Immature natural killer cell (primary cell): ENCODE data around the gene FMN2. TPM values are rescaled to one million over a fixed set of nuclear protein-coding genes. Genes with fewer than 3 reads are reported as not detected.

Experiments used
- DNase-seq, 3 donors: peaks; one replicate each; pipeline ENCODE4 v3.0.0; 2022; ENCODE audit warnings: mixed read lengths in 1 of 3
- H3K27ac Mint-ChIP-seq, 6 donors: one replicate each; pipeline ENCODE4 v1.8.0; 2020; ENCODE audit warnings: mixed read lengths in 6 of 6, mild to moderate bottlenecking in 5 of 6, inconsistent platforms in 4 of 6, moderate library complexity in 3 of 6
- H3K27me3 Mint-ChIP-seq, 3 donors: one replicate each; pipeline ENCODE4 v1.8.0; 2020 to 2021; ENCODE audit warnings: low read depth in 3 of 3, mild to moderate bottlenecking in 3 of 3, mixed read lengths in 3 of 3, moderate library complexity in 3 of 3, inconsistent platforms in 1 of 3
- H3K36me3 Mint-ChIP-seq, 3 donors: one replicate each; pipeline ENCODE4 v1.8.0; 2020; ENCODE audit warnings: mixed read lengths in 3 of 3, inconsistent platforms in 2 of 3, mild to moderate bottlenecking in 2 of 3
- H3K4me1 Mint-ChIP-seq, 2 donors: one replicate each; pipeline ENCODE4 v1.8.0; 2020; ENCODE audit warnings: inconsistent platforms in 2 of 2, mild to moderate bottlenecking in 2 of 2, mixed read lengths in 2 of 2, moderate library complexity in 1 of 2
- H3K4me3 Mint-ChIP-seq, 5 donors: one replicate each; pipeline ENCODE4 v1.8.0; 2020; ENCODE audit warnings: mild to moderate bottlenecking in 5 of 5, mixed read lengths in 5 of 5, inconsistent platforms in 3 of 5, moderate library complexity in 3 of 5
- H3K9me3 Mint-ChIP-seq, 6 donors: one replicate each; pipeline ENCODE4 v1.8.0; 2020; ENCODE audit warnings: mild to moderate bottlenecking in 6 of 6, mixed read lengths in 6 of 6, inconsistent platforms in 4 of 6, moderate library complexity in 3 of 6
- polyA plus RNA-seq, 3 donors: library from polyadenylated mRNA; unstranded; fragments of 300-500 nt; fragmentation: Illumina TruSeq; gene quantifications; one replicate each; pipeline ENCODE4 v1.2.3, GENCODE V29; 2021

FMN2 gene
- not detected for polyA plus RNA-seq

DNA sequence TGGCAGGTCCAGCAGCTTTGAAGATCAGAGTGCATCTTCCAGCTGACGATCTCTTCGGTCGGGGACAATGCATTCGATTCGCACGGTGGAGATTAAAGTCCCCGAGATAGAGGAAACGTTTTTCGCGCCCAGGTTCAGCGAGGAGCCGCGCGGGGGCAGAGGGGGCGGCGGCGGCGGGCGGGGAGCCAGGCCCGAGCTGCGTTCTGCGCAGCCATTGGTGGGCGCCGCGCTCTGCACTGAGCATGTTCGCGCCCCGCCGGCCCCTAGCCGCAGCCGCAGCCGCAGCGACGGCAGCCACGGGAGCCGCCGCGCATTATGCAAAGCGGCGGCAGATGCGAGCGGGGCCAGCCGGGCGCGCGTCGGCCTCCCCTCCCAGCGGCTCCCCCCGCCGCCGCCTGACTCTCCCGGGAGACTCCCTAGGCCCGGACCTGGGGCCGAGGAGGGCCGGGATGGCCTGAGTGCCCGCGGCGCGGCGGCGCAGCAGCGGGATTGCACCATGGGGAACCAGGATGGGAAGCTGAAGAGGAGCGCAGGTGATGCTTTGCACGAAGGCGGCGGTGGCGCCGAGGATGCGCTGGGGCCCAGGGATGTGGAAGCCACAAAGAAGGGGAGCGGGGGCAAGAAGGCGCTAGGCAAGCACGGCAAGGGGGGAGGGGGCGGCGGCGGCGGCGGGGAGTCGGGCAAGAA lies at the start of gene FMN2:
TSS of gene FMN2 (plus strand) at position 270 of the 687 bp plus-strand sequence. CDS start at position 497, 227 bp downstream.
- Mint-ChIP-seq H3K4me1 (peaks cover 4 to 6% of the 10 kb centered on the region in 2 donors), H3K4me3 (peak within 1 kb of the TSS in 3 of 5 donors; percentile 18 to 58 (median 54)), H3K9me3 (peaks cover 0 to 9% (median 2%) of the 10 kb centered on the region in 6 donors), H3K36me3 (peaks cover 0 to 4% (median 0%) of the 10 kb centered on the region in 3 donors), H3K27ac (no peak within 1 kb of the TSS), H3K27me3 (peaks cover 2 to 19% (median 15%) of the 10 kb centered on the region in 3 donors)
- DNase-seq: no peak

DNA sequence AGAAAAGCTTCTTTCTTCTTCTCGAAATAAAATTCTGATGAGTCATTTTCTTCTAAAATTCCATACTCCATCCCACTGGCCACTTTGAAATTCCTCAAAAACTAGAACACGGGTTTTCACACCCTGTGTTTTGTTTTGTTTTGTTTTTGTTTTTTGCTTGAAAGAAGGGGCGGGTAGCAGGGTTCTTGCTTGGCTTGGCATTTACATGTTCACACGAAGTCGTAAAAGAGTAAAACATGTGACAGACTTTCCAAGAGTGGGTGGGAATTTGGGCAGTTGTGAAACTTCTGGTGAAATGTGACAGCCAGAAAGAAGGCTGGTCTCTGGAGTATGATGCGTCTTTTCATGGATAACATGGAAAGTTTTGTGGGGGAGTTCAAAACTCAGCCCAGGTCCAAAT lies 47.1 kb upstream of the FMN2 start:
- no peak for DNase-seq
- H3K27ac Mint-ChIP-seq: no peak overlapping the region
- no peaks in the 10 kb centered on the region for H3K4me1 Mint-ChIP-seq
- no peaks in the 10 kb centered on the region for H3K36me3 Mint-ChIP-seq
- peaks cover 2 to 4% (median 2%) of the 10 kb centered on the region in 3 donors for H3K27me3 Mint-ChIP-seq
- no peak overlapping the region for H3K4me3 Mint-ChIP-seq
- H3K9me3 Mint-ChIP-seq: peaks cover 0 to under 1% (median 0%) of the 10 kb centered on the region in 6 donors

DNA sequence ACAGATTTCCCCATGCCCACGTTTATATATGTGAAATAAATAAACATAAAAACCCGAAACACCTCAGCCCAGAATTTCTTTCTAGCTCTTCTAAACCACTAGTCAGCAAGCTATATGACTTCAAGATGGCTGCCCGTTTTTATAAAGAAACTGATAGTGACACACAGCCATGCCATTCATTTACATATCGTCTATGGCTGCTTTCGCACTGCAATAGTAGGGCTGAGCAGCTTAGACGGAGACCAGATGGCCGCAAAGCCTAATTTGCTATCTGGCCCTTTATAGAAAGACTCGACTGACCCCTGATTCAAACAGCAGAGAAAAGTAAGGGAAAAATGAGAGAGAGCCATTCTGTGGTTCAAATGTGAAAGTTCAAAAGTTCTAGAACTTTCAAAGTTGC lies 45.7 kb upstream of the FMN2 start:
- H3K4me1 Mint-ChIP-seq: no peaks in the 10 kb centered on the region

DNA sequence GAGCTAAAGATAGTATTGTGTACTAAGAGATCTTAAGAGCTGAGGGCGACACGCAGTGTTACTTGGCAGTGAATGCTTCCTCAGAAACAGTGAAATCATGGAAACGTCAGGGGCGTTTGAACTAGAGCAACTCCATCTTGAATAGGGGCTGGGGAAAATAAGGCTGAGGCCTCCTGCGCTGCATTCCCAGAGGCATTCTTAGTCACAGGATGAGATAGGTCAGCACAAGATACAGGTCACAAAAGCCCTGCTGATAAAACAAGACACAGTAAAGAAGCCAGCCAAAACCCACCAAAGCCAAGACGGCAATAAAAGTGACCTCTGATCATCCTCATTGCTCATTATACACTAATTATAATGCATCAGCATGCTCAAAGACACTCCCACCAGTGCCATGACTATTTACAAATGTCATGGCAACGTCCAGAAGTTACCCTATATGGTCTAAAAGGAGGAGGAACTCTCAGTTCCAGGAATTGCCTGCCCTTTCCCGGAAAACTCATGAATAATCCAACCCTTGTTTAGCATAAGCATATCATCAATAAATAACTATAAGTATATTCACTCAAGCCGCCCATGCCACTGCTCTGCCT lies 37.5 kb upstream of the FMN2 start:
- H3K27me3 Mint-ChIP-seq: peaks cover 0 to 4% (median 1%) of the 10 kb centered on the region in 3 donors
- DNase-seq: no peak
- H3K4me3 Mint-ChIP-seq: no peak overlapping the region
- H3K4me1 Mint-ChIP-seq: no peaks in the 10 kb centered on the region
- peaks cover 0 to 3% (median 1%) of the 10 kb centered on the region in 6 donors for H3K9me3 Mint-ChIP-seq
- no peak overlapping the region for H3K27ac Mint-ChIP-seq
- H3K36me3 Mint-ChIP-seq: no peaks in the 10 kb centered on the region

More for the DNA sequence above, 45.7 kb upstream of the FMN2 start:
- Mint-ChIP-seq H3K4me3 (no peak overlapping the region), H3K27me3 (peaks cover 2 to 4% (median 2%) of the 10 kb centered on the region in 3 donors), H3K27ac (no peak overlapping the region), H3K36me3 (no peaks in the 10 kb centered on the region), H3K9me3 (peaks cover 0 to 1% (median 0%) of the 10 kb centered on the region in 6 donors)
- DNase-seq: no peak

DNA sequence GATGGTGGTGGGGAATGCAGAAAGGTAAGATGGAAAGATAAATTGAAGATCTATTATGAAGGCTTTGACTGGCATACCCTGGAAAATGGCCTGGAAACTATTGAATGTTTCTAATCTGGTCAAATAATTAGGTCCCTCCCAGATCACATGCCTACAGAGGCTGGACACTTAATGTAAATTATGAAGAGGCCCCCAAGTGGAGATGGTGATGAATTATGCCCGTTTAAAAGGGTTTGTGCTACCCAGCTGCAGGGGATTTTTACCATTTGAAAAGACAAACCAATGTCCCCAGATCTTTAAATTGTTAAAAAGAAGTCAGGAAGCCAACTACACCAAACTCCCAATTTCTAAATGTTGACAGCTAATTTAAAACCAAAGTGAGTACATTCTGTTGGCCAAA lies 35.7 kb upstream of the FMN2 start:
- Mint-ChIP-seq H3K4me1 (no peaks in the 10 kb centered on the region), H3K27ac (no peak overlapping the region), H3K4me3 (no peak overlapping the region), H3K27me3 (peaks cover 0 to 4% (median 1%) of the 10 kb centered on the region in 3 donors), H3K9me3 (peaks cover 0 to 3% (median 1%) of the 10 kb centered on the region in 6 donors), H3K36me3 (no peaks in the 10 kb centered on the region)
- no peak for DNase-seq

DNA sequence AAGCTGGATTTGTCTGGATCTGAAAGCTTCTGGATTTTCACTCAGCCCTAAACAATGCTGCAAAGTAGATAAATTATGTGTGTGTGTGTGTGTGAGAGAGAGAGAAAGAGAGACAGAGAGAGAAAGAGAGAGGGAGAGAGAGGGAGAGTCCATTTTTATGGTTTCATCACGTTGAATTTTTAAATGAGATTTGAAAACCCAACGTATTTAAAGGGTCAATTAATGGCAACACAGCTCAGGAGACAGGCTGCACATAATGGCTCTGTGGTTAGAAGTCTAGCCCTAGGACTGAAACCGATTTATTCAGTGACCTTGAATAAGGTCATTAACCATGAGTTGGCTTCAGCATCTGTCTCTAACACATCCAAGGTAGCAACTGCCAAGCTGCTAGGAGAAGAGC lies 35.3 kb upstream of the FMN2 start:
- peaks cover 0 to 3% (median 1%) of the 10 kb centered on the region in 6 donors for H3K9me3 Mint-ChIP-seq
- no peaks in the 10 kb centered on the region for H3K4me1 Mint-ChIP-seq
- H3K27me3 Mint-ChIP-seq: peaks cover 0 to 4% (median 1%) of the 10 kb centered on the region in 3 donors
- H3K4me3 Mint-ChIP-seq: no peak overlapping the region
- DNase-seq: no peak
- H3K36me3 Mint-ChIP-seq: no peaks in the 10 kb centered on the region
- H3K27ac Mint-ChIP-seq: no peak overlapping the region

DNA sequence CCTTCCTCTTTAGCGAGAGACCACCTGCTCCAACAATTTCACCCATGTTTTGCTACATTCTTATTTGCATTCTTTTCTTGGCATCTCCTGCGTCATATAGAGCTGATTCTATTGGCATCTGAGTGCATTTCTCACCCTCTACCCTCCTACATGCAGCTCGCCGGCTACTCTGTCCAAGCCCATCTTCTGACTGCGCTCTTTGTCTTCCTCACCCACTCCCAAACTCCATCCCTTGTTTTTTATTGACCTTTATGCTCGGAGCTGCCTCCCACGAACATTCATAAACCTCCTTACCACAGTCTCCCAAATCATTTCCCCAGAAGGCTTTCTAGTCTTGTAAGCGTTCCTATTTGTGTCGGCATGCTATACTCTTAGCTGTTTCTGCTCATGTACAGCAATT lies 33.6 kb upstream of the FMN2 start:
- Mint-ChIP-seq H3K36me3 (no peaks in the 10 kb centered on the region), H3K4me1 (no peaks in the 10 kb centered on the region), H3K27me3 (peaks cover 0 to 4% (median 0%) of the 10 kb centered on the region in 3 donors), H3K9me3 (peaks cover 0 to 3% (median 0%) of the 10 kb centered on the region in 6 donors), H3K4me3 (no peak overlapping the region), H3K27ac (no peak overlapping the region)
- DNase-seq: no peak

DNA sequence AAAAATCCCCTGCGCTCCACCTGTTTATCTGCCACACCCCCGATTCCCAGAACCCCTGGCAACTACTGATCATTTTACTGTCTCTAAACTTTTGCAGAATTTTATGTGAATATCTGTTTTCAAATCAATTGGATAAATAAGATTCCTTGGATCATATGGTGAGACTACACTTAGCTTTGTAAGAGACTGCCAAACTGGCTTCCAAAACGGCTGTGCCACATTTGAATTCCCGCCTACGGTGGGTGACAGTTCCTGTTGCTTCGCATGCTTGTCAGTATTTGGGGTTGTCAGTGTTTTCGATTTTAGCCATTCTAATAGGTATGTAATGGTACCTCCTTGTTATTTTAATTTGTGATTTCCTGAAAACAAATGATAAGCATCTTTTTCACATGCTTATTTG lies 22.7 kb upstream of the FMN2 start:
- Mint-ChIP-seq H3K27me3 (peaks cover 1 to 2% (median 2%) of the 10 kb centered on the region in 3 donors), H3K36me3 (no peaks in the 10 kb centered on the region), H3K4me1 (no peaks in the 10 kb centered on the region), H3K27ac (no peak overlapping the region), H3K9me3 (peaks cover 0 to 6% (median 0%) of the 10 kb centered on the region in 6 donors), H3K4me3 (no peak overlapping the region)
- DNase-seq: no peak

DNA sequence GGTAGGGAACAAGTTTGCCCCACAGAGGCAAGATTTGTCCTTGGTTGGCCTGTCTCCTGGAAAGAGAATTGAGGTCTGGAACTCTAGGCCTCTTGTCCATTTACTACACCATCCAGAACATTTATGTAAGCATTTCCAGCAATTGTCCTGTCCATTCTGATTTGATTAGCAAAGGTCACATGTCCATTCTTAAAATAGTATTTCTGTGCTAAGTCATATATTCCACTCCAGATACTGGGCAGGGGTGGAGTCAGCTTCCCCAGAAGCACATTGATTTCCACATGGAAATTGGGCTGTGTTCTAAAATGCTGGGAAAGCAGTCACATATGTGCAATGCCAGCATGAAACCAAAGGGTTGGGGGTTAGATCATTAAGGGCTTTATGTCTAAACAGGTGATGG lies 21.5 kb upstream of the FMN2 start:
- no peak for DNase-seq
- H3K4me1 Mint-ChIP-seq: no peaks in the 10 kb centered on the region
- H3K27me3 Mint-ChIP-seq: peaks cover 2 to 4% (median 2%) of the 10 kb centered on the region in 3 donors
- no peaks in the 10 kb centered on the region for H3K36me3 Mint-ChIP-seq
- no peak overlapping the region for H3K4me3 Mint-ChIP-seq
- no peak overlapping the region for H3K27ac Mint-ChIP-seq
- peaks cover 0 to 3% (median 0%) of the 10 kb centered on the region in 6 donors for H3K9me3 Mint-ChIP-seq

DNA sequence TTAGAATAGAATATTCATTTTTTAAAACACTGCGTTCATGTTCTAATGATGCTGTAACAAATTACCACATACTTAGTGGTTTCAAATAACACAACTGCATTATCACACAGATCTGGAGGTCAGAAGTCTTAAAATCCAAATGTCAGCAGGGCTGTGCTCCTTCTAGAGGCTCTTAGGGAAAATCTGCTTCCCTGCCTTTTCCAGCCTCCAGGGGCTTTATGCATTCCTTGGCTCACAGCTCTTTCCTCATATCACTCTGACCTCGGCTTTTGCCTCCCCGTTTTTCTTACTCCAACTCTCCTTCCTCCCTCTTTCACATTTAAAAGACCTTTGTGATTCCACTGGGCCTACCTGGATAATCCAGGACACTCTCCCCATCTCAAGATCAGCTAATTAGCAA lies 18.6 kb upstream of the FMN2 start:
- H3K9me3 Mint-ChIP-seq: peaks cover 0 to 3% (median 0%) of the 10 kb centered on the region in 6 donors
- H3K27me3 Mint-ChIP-seq: peaks cover 2 to 5% (median 2%) of the 10 kb centered on the region in 3 donors
- H3K36me3 Mint-ChIP-seq: no peaks in the 10 kb centered on the region
- no peak overlapping the region for H3K4me3 Mint-ChIP-seq
- H3K27ac Mint-ChIP-seq: no peak overlapping the region
- no peaks in the 10 kb centered on the region for H3K4me1 Mint-ChIP-seq
- no peak for DNase-seq

DNA sequence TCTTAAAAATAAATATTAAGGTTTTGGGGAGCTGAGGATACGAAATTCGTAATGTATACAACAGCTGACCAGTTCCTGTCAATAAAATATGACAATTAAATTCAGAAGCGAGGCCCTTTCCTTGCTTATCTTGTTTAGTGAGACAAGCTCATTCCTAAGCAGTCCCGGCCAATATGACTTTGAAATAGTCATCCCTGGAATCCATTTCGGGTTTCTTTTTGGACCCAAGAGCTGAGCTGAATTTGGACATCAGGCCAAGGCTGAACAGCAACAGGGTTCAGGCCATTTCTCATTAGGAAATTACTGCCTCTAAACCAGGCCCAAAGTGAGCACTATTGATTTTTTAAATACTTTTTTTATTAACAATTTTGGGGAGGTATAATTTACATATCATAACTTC lies 17.3 kb upstream of the FMN2 start:
- Mint-ChIP-seq H3K4me3 (no peak overlapping the region), H3K4me1 (no peaks in the 10 kb centered on the region), H3K36me3 (no peaks in the 10 kb centered on the region)

DNA sequence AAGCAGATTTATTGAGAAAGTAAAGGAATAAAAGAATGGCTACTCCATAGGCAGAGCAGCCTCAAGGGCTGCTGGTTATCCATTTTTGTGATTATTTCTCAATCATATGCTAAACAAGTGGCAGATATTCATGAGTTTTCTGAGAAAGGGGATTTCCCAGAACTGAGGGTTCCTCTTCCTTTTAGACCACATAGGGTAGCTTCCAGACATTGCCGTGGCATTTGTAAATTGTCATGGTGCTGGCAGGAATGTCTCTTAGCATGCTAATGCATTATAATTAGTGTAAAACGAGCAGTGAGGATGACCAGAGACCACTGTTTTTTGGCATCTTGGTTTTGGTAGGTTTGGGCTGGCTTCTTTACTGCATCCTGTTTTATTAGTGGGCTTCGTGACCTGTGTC lies 16.8 kb upstream of the FMN2 start:
- no peaks in the 10 kb centered on the region for H3K4me1 Mint-ChIP-seq
- H3K4me3 Mint-ChIP-seq: no peak overlapping the region
- peaks cover 0 to 5% (median 4%) of the 10 kb centered on the region in 3 donors for H3K27me3 Mint-ChIP-seq
- H3K36me3 Mint-ChIP-seq: no peaks in the 10 kb centered on the region
- peaks cover 0 to 13% (median under 1%) of the 10 kb centered on the region in 6 donors for H3K9me3 Mint-ChIP-seq
- H3K27ac Mint-ChIP-seq: no peak overlapping the region
- DNase-seq: no peak

More for the DNA sequence above, 17.3 kb upstream of the FMN2 start:
- DNase-seq: no peak
- H3K9me3 Mint-ChIP-seq: peaks cover 0 to 10% (median under 1%) of the 10 kb centered on the region in 6 donors
- no peak overlapping the region for H3K27ac Mint-ChIP-seq
- H3K27me3 Mint-ChIP-seq: peaks cover 0 to 5% (median 4%) of the 10 kb centered on the region in 3 donors

DNA sequence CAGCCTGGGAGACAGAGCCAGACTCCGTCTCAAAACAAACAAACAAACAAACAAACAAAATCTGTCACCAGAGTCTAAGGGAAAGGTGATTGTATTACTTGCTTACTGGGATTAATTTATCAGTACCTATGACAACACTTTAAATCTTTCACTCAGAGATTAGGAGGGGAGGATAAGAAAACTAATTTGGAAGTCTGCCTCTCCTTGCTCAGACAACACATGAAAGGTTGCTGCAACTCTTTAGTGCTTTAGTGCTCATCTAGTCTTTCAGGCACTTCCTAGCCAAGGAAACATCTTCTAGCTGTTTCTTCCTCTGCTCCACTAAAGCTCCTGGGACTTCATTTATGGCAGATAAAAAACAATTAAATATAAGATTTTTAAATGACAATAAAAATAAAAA lies 7.3 kb upstream of the FMN2 start:
- Mint-ChIP-seq H3K4me3 (no peak overlapping the region), H3K9me3 (peaks cover 0 to 12% (median 2%) of the 10 kb centered on the region in 6 donors)

DNA sequence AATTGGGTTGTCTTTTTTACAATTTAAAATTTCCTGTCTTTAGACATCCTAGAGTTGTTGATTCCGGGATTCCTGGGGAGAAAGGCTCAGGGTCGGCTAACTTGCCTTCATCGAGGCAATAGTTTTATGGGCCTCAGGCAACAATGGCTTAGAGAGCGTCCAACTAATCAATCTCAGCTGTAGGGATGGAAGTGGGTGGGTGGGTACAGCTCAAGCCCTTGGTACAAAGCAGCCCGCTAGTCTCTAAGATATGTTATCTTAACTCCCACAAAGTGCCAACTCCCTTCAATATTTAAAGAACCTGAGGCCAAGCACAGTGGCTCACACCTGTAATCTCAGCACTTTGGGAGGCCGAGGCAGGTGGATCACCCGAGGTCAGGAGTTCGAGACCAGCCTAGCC lies 6.9 kb upstream of the FMN2 start:
- H3K27ac Mint-ChIP-seq: no peak overlapping the region
- H3K4me3 Mint-ChIP-seq: no peak overlapping the region
- peaks cover 0 to 9% (median 2%) of the 10 kb centered on the region in 6 donors for H3K9me3 Mint-ChIP-seq
- no peaks in the 10 kb centered on the region for H3K4me1 Mint-ChIP-seq
- no peak for DNase-seq
- peaks cover 2 to 13% (median 2%) of the 10 kb centered on the region in 3 donors for H3K27me3 Mint-ChIP-seq
- peaks cover 0 to 4% (median 0%) of the 10 kb centered on the region in 3 donors for H3K36me3 Mint-ChIP-seq

More for the DNA sequence above, 7.3 kb upstream of the FMN2 start:
- Mint-ChIP-seq H3K36me3 (peaks cover 0 to 4% (median 0%) of the 10 kb centered on the region in 3 donors), H3K27me3 (peaks cover 0 to 10% (median 2%) of the 10 kb centered on the region in 3 donors), H3K27ac (no peak overlapping the region), H3K4me1 (no peaks in the 10 kb centered on the region)
- no peak for DNase-seq
